Ishikawa (cell line): ENCODE results near the gene GTSF1L.

Experiments
- CEBPB ChIP-seq: IDR thresholded peaks from 2 replicates; pipeline ENCODE4 v1.6.1; 2012
- CREB1 ChIP-seq: IDR thresholded peaks from 2 replicates; pipeline ENCODE4 v1.6.1; 2012; ENCODE audit warnings: low read depth
- EGR1 ChIP-seq: IDR thresholded peaks from 2 replicates; pipeline ENCODE4 v1.6.1; 2012
- EP300 ChIP-seq: IDR thresholded peaks from 2 replicates; pipeline ENCODE4 v1.6.1; 2012; ENCODE audit warnings: borderline replicate concordance
- FOXM1 ChIP-seq: IDR thresholded peaks from 2 replicates; pipeline ENCODE4 v1.6.1; 2012; ENCODE audit warnings: low read depth, borderline replicate concordance
- MAX ChIP-seq: IDR thresholded peaks from 2 replicates; pipeline ENCODE4 v1.6.1; 2012
- NFIC ChIP-seq: IDR thresholded peaks from 2 replicates; pipeline ENCODE4 v1.6.1; 2012
- RAD21 ChIP-seq: IDR thresholded peaks from 2 replicates; pipeline ENCODE4 v1.6.1; 2012; ENCODE audit warnings: low read depth
- REST ChIP-seq: IDR thresholded peaks from 2 replicates; pipeline ENCODE4 v1.6.1; 2012; ENCODE audit warnings: low read depth, mild to moderate bottlenecking
- TAF1 ChIP-seq: IDR thresholded peaks from 2 replicates; pipeline ENCODE4 v1.6.1; 2012; ENCODE audit warnings: low read depth, mild to moderate bottlenecking
- TCF12 ChIP-seq: IDR thresholded peaks from 2 replicates; pipeline ENCODE4 v1.6.1; 2012; ENCODE audit warnings: low read depth
- TEAD4 ChIP-seq: IDR thresholded peaks from 2 replicates; pipeline ENCODE4 v1.6.1; 2012
- USF1 ChIP-seq: IDR thresholded peaks from 2 replicates; pipeline ENCODE4 v1.6.1; 2012
- YY1 ChIP-seq: IDR thresholded peaks from 2 replicates; pipeline ENCODE4 v1.6.1; 2012; ENCODE audit warnings: low read depth
- ZBTB7A ChIP-seq: IDR thresholded peaks from 2 replicates; pipeline ENCODE4 v1.6.1; 2012; ENCODE audit warnings: low read depth

Gene GTSF1L

GRCh38 chr20:43726811-43727338, at the start of gene GTSF1L:
GTSF1L (minus strand) TSS chr20:43727002; CDS start chr20:43726694, 308 bp downstream.
- TF ChIP-seq CREB1 (no peak), ZBTB7A (no peak), CEBPB (no peak), FOXM1 (no peak), NFIC (no peak), TEAD4 (no peak), EP300 (no peak), TCF12 (no peak), REST (no peak), TAF1 (no peak), EGR1 (no peak), RAD21 (no peak), MAX (no peak)

GRCh38 chr20:43774754-43775153, 48.0 kb upstream of the GTSF1L start:
- no peak for TF ChIP-seq MAX
- no peak for TF ChIP-seq RAD21
- no peak for TF ChIP-seq NFIC
- TF ChIP-seq TCF12 = no peak
- no peak for TF ChIP-seq FOXM1
- no peak for TF ChIP-seq EGR1
- TF ChIP-seq USF1 = no peak
- no peak for TF ChIP-seq REST
- no peak for TF ChIP-seq TAF1
- TF ChIP-seq TEAD4 = no peak
- TF ChIP-seq YY1 = no peak

GRCh38 chr20:43771503-43772190, 44.8 kb upstream of the GTSF1L start:
- TF ChIP-seq CREB1 (no peak), NFIC (no peak), YY1 (no peak), FOXM1 (no peak), ZBTB7A (no peak), EP300 (no peak), CEBPB (no peak), REST (no peak), EGR1 (no peak), TCF12 (no peak), MAX (no peak)

- TF ChIP-seq CREB1 (no peak), USF1 (no peak), TCF12 (no peak), EP300 (no peak), FOXM1 (no peak), MAX (no peak), RAD21 (no peak), CEBPB (no peak), EGR1 (no peak), YY1 (no peak), TAF1 (no peak), ZBTB7A (no peak), TEAD4 (no peak), NFIC (no peak), REST (no peak)
Observed at GRCh38 chr20:43770342-43770741, 43.5 kb upstream of the GTSF1L start.
